GM12872 (cell line): ENCODE measurements around the gene SOX12.

ENCODE experiments used
- TF ChIP-seq, protein P1 (sequence below): IDR thresholded peaks from 3 replicates; pipeline ENCODE4 v1.5.1; 2011; ENCODE audit warnings: low read depth, mild to moderate bottlenecking, low read length, moderate library complexity; ENCODE audit not compliant: insufficient read depth

SOX12 gene

DNA sequence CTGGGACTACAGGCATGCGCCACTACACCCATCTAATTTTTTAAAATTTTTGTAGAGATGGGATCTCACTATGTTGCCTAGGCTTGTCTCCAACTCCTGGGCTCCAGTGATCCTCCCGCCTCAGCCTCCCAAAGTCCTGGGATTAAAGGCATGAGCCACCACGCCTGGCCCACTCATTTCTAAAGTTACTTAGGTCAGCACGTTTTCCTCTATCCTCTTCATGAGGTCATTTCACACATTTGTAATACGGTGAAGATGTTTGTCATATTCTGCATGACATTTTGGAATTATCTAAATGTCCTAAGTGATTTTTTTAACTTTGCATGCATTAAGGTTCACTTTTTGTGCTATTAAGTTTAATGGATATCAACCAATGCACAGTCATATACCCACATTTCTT is 11.9 kb upstream of the SOX12 start:
- TF ChIP-seq, protein P1, sequence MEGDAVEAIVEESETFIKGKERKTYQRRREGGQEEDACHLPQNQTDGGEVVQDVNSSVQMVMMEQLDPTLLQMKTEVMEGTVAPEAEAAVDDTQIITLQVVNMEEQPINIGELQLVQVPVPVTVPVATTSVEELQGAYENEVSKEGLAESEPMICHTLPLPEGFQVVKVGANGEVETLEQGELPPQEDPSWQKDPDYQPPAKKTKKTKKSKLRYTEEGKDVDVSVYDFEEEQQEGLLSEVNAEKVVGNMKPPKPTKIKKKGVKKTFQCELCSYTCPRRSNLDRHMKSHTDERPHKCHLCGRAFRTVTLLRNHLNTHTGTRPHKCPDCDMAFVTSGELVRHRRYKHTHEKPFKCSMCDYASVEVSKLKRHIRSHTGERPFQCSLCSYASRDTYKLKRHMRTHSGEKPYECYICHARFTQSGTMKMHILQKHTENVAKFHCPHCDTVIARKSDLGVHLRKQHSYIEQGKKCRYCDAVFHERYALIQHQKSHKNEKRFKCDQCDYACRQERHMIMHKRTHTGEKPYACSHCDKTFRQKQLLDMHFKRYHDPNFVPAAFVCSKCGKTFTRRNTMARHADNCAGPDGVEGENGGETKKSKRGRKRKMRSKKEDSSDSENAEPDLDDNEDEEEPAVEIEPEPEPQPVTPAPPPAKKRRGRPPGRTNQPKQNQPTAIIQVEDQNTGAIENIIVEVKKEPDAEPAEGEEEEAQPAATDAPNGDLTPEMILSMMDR: no peak

DNA sequence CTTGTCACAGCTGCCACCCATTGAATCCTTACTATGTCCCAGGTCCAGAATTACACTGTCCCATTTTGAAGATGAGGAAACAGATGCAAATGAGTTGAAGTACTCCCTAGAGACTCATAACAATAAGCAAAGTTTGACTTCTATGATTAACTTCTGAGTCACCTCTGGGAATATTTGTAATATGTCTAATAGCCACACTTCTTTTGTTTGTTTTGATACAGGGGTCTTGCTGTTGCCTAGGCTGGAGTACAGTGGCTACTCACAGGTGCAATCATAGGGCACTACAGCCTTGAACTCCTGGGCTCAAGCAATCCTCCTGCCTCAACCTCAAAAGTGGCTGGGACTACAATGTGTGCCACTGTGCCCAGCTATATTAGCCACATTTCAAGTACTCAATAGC is 11.4 kb upstream of the SOX12 start:
- TF ChIP-seq, protein P1: no peak

DNA sequence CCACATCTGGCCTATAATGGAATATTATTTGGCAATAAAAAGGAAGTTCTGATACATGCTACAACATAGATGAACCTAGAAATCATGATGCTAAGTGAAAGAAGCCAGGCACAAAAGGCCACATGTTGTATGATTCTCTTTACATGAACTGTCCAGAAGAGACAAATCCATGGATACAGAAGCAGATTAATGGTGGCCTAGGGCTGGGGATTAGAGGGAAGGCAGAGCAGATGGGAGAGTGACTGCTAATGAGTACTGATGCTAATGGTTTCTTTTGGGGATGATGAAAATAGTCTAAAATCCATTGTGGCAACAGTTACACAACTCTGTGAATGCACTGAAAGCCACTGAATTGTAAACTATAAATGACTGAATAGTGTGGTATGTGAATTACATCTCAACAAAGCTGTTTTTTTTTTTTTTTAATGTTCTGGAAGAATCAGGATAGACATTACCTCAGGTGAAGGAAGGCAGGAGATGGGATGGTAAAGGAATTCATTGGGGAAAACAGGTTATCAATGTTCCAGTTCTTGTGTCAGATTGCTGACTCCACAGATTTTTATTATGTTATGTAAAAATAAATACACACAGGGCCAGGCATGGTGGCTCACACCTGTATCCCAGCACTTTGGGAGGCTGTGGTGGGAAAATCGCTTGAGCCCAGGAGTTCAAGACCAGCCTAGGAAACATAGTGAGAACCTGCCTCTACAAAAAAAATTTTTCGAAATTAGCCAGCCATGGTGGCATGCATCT is 8.9 kb upstream of the SOX12 start:
- TF ChIP-seq, protein P1: no peak

DNA sequence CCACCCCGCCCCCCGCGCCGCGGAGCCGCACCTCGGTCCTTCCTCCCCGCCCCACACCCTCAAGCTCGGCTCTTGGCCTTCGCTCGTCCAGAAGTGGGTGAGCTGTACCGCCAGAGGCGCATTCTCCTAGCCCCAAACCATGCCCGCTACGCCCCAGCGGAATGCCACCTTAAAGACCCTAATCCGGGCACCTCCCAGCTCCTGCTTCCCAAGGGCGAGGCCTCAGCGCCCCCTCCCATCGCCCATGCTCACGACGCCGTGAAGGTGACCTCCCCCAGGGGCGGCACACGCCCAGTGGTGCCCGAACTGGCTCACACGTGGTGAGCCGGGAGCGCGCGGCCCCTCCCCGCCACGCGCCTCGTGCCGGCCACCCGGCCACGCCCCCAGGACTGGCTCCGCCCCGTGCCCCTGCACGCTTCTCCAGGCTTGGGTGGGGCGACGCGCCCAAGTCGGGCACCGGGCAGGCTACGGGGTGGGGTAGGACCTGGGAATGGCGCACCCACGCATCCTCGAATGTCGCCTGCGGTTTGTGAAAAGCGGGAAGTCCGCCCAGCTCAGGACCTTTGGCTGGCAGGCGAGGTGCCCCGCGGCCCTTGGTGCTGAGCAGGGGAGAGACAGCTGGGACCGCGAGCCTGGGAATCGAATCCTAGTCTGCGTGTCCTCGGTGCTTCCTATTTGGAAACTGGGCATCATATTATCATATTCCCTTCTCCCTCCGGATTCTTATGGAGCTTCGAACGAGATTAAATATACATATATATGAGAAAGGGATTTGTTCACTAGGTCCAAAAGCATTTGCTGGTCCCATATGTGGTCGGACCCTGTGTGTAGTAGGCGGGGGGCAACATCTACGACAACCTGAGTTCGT is 941 bp upstream of the SOX12 start:
- TF ChIP-seq, protein P1: peak; percentile 51

DNA sequence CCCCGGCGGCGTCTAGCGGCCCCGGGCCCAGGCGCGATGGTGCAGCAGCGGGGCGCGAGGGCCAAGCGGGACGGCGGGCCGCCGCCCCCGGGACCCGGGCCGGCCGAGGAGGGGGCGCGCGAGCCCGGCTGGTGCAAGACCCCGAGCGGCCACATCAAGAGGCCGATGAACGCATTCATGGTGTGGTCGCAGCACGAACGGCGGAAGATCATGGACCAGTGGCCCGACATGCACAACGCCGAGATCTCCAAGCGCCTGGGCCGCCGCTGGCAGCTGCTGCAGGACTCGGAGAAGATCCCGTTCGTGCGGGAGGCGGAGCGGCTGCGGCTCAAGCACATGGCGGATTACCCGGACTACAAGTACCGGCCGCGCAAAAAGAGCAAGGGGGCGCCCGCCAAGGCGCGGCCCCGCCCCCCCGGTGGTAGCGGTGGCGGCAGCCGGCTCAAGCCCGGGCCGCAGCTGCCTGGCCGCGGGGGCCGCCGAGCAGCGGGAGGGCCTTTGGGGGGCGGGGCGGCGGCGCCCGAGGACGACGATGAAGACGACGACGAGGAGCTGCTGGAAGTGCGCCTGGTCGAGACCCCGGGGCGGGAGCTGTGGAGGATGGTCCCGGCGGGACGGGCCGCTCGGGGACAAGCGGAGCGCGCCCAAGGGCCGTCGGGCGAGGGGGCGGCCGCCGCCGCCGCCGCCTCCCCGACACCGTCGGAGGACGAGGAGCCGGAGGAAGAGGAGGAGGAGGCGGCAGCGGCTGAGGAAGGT is 715 bp downstream of the SOX12 start:
- TF ChIP-seq, protein P1: no peak

DNA sequence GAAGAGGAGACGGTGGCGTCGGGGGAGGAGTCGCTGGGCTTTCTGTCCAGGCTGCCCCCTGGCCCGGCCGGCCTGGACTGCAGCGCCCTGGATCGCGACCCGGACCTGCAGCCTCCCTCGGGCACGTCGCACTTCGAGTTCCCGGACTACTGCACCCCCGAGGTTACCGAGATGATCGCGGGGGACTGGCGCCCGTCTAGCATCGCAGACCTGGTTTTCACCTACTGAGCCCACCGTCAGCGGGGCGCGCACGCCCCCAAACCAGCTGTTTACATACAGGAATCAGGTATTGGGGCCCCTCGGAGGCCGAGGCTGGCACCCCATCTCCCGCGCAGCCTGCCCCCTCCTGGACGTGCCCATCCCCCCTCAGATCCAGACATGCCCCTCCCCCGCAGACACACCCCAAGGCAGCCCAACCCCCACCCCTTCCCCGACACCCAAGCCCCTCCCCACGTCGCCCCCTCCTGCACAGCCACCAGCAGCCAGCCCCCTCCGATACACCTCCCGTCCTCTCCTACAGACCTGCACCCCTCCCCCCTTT is 1.4 kb downstream of the SOX12 start:
- TF ChIP-seq, protein P1: no peak
